H1 (cell line): ENCODE data around the gene TENT4B. TPM values are rescaled to one million over a fixed set of nuclear protein-coding genes. Genes with fewer than 3 reads are reported as not detected.

Experiments used
- CREB1 ChIP-seq: IDR thresholded peaks from 2 replicates; pipeline ENCODE4 v1.6.1; 2012; ENCODE audit warnings: inconsistent platforms
- EP300 ChIP-seq, 2 experiments: IDR thresholded peaks; 1 replicate in 1 of 2; 2 replicates in 1 of 2; pipeline ENCODE4 v1.6.1; 2011 to 2012; ENCODE audit warnings: low read depth in 2 of 2, low read length in 2 of 2, mild to moderate bottlenecking in 2 of 2, borderline replicate concordance in 1 of 2, inconsistent platforms in 1 of 2, moderate library complexity in 1 of 2
- JUN ChIP-seq: IDR thresholded peaks from 2 replicates; pipeline ENCODE4 v1.6.1; 2011; ENCODE audit warnings: low read depth, mild to moderate bottlenecking, improper control_type of control experiment, low read length
- RFX5 ChIP-seq: IDR thresholded peaks from 2 replicates; pipeline ENCODE4 v1.6.1; 2011; ENCODE audit warnings: low read depth, low read length, improper control_type of control experiment, borderline replicate concordance
- SUZ12 ChIP-seq: fragments of 200-600 bp; sonication (generic); IDR thresholded peaks from 2 replicates; pipeline ENCODE4 v1.6.1; 2012; ENCODE audit warnings: mild to moderate bottlenecking, inconsistent platforms, low read length, moderate library complexity, mixed read lengths
- YY1 ChIP-seq: IDR thresholded peaks from 2 replicates; pipeline ENCODE4 v1.6.1; 2011; ENCODE audit warnings: low read depth, mild to moderate bottlenecking, low read length
- polyA plus RNA-seq, 7 experiments: library from polyadenylated mRNA; depleted of rRNA in 3 of 7; stranded (reverse) in 5 of 7; unstranded in 2 of 7; fragments of >200 nt in 5 of 7; fragments of 200-250 nt in 2 of 7; gene quantifications; 1 replicate in 5 of 7; 2 replicates in 1 of 7; 4 replicates in 1 of 7; pipeline versions ENCODE4 v1.2.1 to v1.2.3, GENCODE V29; 2011 to 2013; ENCODE audit warnings: missing spikeins in 2 of 7, mixed read lengths in 2 of 7
- total RNA-seq: library from RNA; stranded (reverse); fragmentation: NEBNext Ultra II Directional; extraction: Animal tissue kit (Norgen Biotek cat#: 25700); gene quantifications from 2 replicates; pipeline ENCODE4 v1.2.1, GENCODE V29; 2021

Gene TENT4B
- total and polyA plus RNA-seq, 2 of the 8 experiments (the other 6 are each of a cell fraction or from before 2014, with no cell fraction given): 4.2 to 15.7 TPM

- TF ChIP-seq RFX5: no peak
- no peak for TF ChIP-seq SUZ12
- no peak for TF ChIP-seq JUN
- no peak for TF ChIP-seq CREB1
- TF ChIP-seq YY1: no peak
- no peak for TF ChIP-seq EP300 (IDR thresholded peaks at IDR 0.05; ENCODE audit: borderline replicate concordance in 1 of 2, low read depth in 2 of 2, low read length in 2 of 2)
These were observed 119.0 kb downstream of the TENT4B start (continued) for GRCh38 chr16:50272111-50272571.
